ENCODE data around the gene HRG. TPM values are rescaled to one million over a fixed set of nuclear protein-coding genes. Genes with fewer than 3 reads are reported as not detected.
A peak's percentile ranks its signal among the peaks of the same experiment; 100 is the strongest.

HRG gene
- total and polyA plus RNA-seq, 2 of the 8 experiments (the other 6 are each of a cell fraction or from before 2014, with no cell fraction given), result 0.03 to 0.15 TPM

DNA sequence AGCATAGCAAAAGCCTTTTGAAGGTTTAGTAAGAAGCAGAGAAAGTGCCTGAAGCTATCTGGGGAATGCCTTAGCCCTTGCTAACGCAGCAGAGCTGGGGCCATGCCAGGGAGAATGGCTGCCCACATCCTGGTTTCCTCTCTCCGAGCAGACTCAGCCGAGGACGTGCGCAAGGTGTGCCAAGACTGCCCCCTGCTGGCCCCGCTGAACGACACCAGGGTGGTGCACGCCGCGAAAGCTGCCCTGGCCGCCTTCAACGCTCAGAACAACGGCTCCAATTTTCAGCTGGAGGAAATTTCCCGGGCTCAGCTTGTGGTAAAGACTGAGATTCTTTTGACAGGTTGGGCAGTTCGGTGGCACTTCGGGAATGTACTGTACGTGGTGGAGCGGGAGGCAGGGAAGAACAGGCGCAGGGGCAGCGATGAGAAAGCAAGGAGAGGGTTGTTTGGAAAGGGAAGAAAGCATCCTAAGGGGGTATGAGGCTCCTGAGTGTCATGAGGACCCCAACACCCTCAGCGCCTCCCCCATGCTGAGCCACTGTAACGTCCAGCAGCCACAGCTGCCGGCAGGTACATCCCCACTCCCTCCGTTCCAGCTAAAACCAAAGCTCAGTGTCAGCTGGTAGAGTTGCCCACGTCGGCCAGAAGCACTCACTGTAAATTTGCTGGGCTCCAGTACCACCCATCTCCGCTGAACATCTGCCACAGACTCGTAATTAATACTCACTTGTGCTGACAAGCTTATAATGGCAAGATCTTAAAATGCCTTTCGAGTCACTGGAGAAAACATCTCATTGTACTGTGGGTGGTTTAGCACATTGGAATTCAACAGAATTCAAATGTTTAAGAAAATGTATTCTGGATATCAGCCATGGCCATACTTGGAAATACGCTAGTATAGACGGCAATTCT, 48.5 kb upstream of the HRG start (continued):
- TF ChIP-seq TCF12 (IDR thresholded peaks at IDR 0.05; ENCODE audit: low read depth, low read length) (no peak), EGR1 (IDR thresholded peaks at IDR 0.05; ENCODE audit: borderline replicate concordance, low read depth, low read length) (no peak), POU5F1 (IDR thresholded peaks at IDR 0.05; ENCODE audit: low read depth, low read length) (no peak)
- TF ChIP-seq, protein P1, sequence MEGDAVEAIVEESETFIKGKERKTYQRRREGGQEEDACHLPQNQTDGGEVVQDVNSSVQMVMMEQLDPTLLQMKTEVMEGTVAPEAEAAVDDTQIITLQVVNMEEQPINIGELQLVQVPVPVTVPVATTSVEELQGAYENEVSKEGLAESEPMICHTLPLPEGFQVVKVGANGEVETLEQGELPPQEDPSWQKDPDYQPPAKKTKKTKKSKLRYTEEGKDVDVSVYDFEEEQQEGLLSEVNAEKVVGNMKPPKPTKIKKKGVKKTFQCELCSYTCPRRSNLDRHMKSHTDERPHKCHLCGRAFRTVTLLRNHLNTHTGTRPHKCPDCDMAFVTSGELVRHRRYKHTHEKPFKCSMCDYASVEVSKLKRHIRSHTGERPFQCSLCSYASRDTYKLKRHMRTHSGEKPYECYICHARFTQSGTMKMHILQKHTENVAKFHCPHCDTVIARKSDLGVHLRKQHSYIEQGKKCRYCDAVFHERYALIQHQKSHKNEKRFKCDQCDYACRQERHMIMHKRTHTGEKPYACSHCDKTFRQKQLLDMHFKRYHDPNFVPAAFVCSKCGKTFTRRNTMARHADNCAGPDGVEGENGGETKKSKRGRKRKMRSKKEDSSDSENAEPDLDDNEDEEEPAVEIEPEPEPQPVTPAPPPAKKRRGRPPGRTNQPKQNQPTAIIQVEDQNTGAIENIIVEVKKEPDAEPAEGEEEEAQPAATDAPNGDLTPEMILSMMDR (IDR thresholded peaks at IDR 0.05; ENCODE audit: control extremely low read depth in 1 of 3, insufficient read depth in 1 of 3, low read depth in 1 of 3, low read length in 3 of 3), result peak; percentile 85 to 98 (median 96)
- TF ChIP-seq, protein P2, sequence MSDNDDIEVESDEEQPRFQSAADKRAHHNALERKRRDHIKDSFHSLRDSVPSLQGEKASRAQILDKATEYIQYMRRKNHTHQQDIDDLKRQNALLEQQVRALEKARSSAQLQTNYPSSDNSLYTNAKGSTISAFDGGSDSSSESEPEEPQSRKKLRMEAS (IDR thresholded peaks at IDR 0.05), result peak; percentile 67
- TF ChIP-seq, protein P3, sequence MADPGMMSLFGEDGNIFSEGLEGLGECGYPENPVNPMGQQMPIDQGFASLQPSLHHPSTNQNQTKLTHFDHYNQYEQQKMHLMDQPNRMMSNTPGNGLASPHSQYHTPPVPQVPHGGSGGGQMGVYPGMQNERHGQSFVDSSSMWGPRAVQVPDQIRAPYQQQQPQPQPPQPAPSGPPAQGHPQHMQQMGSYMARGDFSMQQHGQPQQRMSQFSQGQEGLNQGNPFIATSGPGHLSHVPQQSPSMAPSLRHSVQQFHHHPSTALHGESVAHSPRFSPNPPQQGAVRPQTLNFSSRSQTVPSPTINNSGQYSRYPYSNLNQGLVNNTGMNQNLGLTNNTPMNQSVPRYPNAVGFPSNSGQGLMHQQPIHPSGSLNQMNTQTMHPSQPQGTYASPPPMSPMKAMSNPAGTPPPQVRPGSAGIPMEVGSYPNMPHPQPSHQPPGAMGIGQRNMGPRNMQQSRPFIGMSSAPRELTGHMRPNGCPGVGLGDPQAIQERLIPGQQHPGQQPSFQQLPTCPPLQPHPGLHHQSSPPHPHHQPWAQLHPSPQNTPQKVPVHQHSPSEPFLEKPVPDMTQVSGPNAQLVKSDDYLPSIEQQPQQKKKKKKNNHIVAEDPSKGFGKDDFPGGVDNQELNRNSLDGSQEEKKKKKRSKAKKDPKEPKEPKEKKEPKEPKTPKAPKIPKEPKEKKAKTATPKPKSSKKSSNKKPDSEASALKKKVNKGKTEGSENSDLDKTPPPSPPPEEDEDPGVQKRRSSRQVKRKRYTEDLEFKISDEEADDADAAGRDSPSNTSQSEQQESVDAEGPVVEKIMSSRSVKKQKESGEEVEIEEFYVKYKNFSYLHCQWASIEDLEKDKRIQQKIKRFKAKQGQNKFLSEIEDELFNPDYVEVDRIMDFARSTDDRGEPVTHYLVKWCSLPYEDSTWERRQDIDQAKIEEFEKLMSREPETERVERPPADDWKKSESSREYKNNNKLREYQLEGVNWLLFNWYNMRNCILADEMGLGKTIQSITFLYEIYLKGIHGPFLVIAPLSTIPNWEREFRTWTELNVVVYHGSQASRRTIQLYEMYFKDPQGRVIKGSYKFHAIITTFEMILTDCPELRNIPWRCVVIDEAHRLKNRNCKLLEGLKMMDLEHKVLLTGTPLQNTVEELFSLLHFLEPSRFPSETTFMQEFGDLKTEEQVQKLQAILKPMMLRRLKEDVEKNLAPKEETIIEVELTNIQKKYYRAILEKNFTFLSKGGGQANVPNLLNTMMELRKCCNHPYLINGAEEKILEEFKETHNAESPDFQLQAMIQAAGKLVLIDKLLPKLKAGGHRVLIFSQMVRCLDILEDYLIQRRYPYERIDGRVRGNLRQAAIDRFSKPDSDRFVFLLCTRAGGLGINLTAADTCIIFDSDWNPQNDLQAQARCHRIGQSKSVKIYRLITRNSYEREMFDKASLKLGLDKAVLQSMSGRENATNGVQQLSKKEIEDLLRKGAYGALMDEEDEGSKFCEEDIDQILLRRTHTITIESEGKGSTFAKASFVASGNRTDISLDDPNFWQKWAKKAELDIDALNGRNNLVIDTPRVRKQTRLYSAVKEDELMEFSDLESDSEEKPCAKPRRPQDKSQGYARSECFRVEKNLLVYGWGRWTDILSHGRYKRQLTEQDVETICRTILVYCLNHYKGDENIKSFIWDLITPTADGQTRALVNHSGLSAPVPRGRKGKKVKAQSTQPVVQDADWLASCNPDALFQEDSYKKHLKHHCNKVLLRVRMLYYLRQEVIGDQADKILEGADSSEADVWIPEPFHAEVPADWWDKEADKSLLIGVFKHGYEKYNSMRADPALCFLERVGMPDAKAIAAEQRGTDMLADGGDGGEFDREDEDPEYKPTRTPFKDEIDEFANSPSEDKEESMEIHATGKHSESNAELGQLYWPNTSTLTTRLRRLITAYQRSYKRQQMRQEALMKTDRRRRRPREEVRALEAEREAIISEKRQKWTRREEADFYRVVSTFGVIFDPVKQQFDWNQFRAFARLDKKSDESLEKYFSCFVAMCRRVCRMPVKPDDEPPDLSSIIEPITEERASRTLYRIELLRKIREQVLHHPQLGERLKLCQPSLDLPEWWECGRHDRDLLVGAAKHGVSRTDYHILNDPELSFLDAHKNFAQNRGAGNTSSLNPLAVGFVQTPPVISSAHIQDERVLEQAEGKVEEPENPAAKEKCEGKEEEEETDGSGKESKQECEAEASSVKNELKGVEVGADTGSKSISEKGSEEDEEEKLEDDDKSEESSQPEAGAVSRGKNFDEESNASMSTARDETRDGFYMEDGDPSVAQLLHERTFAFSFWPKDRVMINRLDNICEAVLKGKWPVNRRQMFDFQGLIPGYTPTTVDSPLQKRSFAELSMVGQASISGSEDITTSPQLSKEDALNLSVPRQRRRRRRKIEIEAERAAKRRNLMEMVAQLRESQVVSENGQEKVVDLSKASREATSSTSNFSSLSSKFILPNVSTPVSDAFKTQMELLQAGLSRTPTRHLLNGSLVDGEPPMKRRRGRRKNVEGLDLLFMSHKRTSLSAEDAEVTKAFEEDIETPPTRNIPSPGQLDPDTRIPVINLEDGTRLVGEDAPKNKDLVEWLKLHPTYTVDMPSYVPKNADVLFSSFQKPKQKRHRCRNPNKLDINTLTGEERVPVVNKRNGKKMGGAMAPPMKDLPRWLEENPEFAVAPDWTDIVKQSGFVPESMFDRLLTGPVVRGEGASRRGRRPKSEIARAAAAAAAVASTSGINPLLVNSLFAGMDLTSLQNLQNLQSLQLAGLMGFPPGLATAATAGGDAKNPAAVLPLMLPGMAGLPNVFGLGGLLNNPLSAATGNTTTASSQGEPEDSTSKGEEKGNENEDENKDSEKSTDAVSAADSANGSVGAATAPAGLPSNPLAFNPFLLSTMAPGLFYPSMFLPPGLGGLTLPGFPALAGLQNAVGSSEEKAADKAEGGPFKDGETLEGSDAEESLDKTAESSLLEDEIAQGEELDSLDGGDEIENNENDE (IDR thresholded peaks at IDR 0.05; ENCODE audit: insufficient replicate concordance, low read length), result no peak
